Central memory CD8-positive, alpha-beta T cell (primary cell): ENCODE results near the gene DOCK8.

ENCODE experiments used
- ATAC-seq: fragments of 150-1000 bp; cut with Tn5 transposase; replicated peaks from 2 replicates; pipeline ENCODE4 v1.10.0; 2022; ENCODE audit warnings: mild to moderate bottlenecking, moderate FRiP score, moderate number of reproducible peaks; ENCODE audit not compliant: poor library complexity, severe bottlenecking; ENCODE audit errors: extremely low read depth
- DNase-seq, 2 donors: peaks; one replicate each; pipeline ENCODE4 v3.0.0; 2021; ENCODE audit warnings: low spot score in 2 of 2
- H3K27ac Mint-ChIP-seq: one replicate; pipeline ENCODE4 v1.8.0; 2022; ENCODE audit warnings: low read depth, mild to moderate bottlenecking, moderate library complexity, mixed read lengths
- H3K27me3 Mint-ChIP-seq: one replicate; pipeline ENCODE4 v1.8.0; 2022; ENCODE audit warnings: mixed read lengths
- H3K36me3 Mint-ChIP-seq: one replicate; pipeline ENCODE4 v1.8.0; 2022; ENCODE audit warnings: mild to moderate bottlenecking, moderate library complexity, mixed read lengths; ENCODE audit not compliant: insufficient read depth
- H3K4me1 Mint-ChIP-seq: one replicate; pipeline ENCODE4 v1.8.0; 2022; ENCODE audit warnings: mixed read lengths
- H3K4me3 Mint-ChIP-seq: one replicate; pipeline ENCODE4 v1.8.0; 2022; ENCODE audit warnings: mild to moderate bottlenecking, moderate library complexity, mixed read lengths
- H3K9me3 Mint-ChIP-seq: one replicate; pipeline ENCODE4 v1.8.0; 2022; ENCODE audit warnings: mixed read lengths

Gene DOCK8

GRCh38 chr9:458590-458989 lies 243.9 kb downstream of the DOCK8 start:
- ATAC-seq (no peak), DNase-seq (no peak)
- Mint-ChIP-seq H3K9me3 (no peaks in the 10 kb centered on the region), H3K36me3 (peaks cover 49% of the 10 kb centered on the region), H3K27ac (no peak overlapping the region), H3K4me3 (no peak overlapping the region), H3K27me3 (no peaks in the 10 kb centered on the region), H3K4me1 (peaks cover 18% of the 10 kb centered on the region)

DNA sequence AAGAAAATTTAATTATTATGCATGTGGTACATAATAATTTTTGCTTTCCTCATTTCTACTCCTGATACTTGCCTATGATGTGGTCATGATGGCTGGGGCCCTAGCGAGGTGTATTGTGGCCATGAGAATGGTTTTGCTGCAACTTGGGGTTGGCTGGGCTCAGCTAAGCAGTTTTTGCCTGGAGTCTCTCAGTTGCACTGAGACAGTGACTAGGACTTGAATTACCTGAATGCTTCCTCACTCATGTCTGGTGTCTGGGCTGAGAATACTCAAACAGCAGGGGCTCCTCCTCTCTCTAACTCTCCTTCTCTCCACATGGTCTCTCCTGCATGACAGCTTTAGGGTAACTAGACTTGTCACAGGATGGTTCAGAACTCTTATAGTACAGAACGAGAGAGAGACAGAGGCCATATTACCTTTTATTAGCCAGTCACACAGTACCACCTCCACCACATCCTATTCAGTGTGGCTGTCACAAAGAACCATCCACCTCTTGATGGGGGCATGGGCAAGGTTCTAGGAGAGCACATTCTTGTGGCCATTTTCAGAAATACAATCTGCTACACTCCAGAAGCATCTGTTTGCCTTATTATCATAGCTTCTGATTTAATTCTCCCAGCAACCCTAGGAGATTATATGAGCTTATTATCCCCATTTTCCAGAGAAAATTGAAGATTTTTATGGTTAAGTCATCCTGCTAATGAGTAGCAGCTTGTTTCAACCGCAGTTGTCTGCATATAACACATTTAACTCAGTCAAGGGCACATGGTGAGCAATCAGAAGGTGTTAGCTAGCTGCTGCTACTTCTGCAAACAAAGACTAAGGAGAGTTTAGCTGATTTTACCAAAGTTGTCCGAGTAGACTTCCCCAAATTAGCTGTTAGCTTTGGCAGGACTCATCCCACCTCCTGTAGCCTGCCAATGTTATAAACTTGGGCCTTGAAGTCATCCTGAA lies 245.1 kb downstream of the DOCK8 start:
- no peaks in the 10 kb centered on the region for H3K27me3 Mint-ChIP-seq
- H3K27ac Mint-ChIP-seq: peak overlapping the region; percentile 39
- peaks cover 49% of the 10 kb centered on the region for H3K36me3 Mint-ChIP-seq
- DNase-seq (peak in 1 of 2 donors; percentile 24), ATAC-seq (peak; percentile 93)
- H3K9me3 Mint-ChIP-seq: no peaks in the 10 kb centered on the region
- H3K4me3 Mint-ChIP-seq: peak overlapping the region; percentile 16
- H3K4me1 Mint-ChIP-seq: peaks cover 18% of the 10 kb centered on the region

- ATAC-seq (no peak), DNase-seq (no peak)
- Mint-ChIP-seq H3K27ac (no peak overlapping the region), H3K4me1 (peaks cover 18% of the 10 kb centered on the region), H3K27me3 (no peaks in the 10 kb centered on the region), H3K9me3 (no peaks in the 10 kb centered on the region), H3K4me3 (no peak overlapping the region), H3K36me3 (peaks cover 46% of the 10 kb centered on the region)
These were observed 247.5 kb downstream of the DOCK8 start for GRCh38 chr9:462121-462520.

DNA sequence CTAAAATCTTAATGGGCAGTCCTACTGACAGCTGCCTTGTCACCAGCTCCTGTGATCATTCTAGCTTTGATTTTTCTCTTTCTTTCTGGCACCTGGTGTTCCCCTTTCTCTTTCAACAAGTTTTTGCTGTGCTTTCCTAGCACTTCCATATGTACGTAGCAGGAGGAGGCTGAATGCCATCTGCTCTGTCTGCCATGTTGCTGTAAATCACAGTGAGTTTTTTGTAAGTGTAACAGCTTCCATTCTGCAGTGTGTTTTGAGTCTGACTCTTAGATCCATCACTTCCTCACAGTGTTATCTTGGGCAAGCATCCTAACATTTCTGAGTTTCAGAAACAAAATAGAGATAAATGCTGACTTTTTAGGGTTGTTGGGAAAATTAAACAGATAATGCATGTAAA lies 247.9 kb downstream of the DOCK8 start:
- H3K27ac Mint-ChIP-seq: peak overlapping the region; percentile 61
- peaks cover 18% of the 10 kb centered on the region for H3K4me1 Mint-ChIP-seq
- H3K9me3 Mint-ChIP-seq: no peaks in the 10 kb centered on the region
- H3K36me3 Mint-ChIP-seq: peaks cover 45% of the 10 kb centered on the region
- DNase-seq (no peak), ATAC-seq (no peak)
- H3K4me3 Mint-ChIP-seq: no peak overlapping the region
- H3K27me3 Mint-ChIP-seq: no peaks in the 10 kb centered on the region

DNA sequence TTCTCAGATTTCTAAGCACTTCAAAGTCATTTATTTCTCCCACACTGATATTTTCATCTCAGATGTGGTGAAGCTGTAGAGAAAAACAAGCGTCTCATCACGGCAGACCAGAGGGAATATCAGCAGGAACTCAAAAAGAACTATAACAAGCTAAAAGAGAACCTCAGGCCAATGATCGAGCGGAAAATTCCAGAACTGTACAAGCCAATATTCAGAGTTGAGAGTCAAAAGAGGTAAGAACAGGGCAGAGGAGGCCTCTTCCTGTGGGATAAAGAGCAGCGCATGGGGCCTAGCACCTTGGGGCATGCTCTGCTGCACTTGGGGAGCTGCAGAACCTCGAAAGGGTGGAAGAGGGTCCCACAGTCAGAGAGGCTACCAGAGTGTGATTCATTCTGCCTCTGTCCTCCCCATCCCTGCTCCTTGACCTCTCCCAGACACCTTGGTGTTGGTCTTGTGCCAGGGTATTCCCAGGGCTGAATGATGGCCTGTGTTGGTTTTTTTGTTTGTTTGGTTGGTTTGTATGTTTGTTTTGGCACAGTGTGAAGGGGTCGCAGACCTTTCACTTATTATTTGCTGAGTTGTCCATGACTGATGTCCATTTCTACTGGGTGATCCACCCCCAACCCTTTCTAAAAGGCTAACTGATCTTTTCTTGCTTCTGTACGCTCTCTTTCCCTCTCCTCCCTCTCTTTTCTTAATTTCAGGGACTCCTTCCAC lies 248.9 kb downstream of the DOCK8 start:
- H3K9me3 Mint-ChIP-seq: no peaks in the 10 kb centered on the region
- H3K27me3 Mint-ChIP-seq: no peaks in the 10 kb centered on the region
- H3K4me1 Mint-ChIP-seq: peaks cover 18% of the 10 kb centered on the region
- no peak for ATAC-seq
- H3K27ac Mint-ChIP-seq: peak overlapping the region; percentile 61
- peaks cover 42% of the 10 kb centered on the region for H3K36me3 Mint-ChIP-seq
- no peak overlapping the region for H3K4me3 Mint-ChIP-seq
- DNase-seq: no peak

DNA sequence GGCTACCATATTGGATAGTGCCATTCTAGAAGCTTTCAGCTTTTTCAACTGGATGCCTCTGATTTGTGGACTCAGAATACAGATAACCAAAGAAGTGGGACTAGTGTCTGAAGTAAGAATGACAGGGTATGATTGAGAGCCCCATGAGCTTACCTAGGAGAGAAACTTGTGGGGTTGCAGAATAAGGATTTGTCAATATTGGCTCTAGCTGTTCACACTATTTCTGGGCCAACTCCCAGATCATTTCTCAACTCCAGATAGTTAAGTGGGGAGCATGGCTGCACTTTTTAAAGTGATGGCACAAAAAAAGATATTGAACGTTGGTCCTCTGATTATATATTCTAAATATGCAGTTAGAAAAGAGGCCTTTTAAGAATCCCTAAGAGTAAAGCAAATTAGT lies 252.1 kb downstream of the DOCK8 start:
- no peak for ATAC-seq
- peaks cover 28% of the 10 kb centered on the region for H3K4me1 Mint-ChIP-seq
- no peak overlapping the region for H3K4me3 Mint-ChIP-seq
- peaks cover 48% of the 10 kb centered on the region for H3K36me3 Mint-ChIP-seq
- DNase-seq: no peak
- no peaks in the 10 kb centered on the region for H3K9me3 Mint-ChIP-seq
- H3K27ac Mint-ChIP-seq: no peak overlapping the region
- H3K27me3 Mint-ChIP-seq: no peaks in the 10 kb centered on the region

- Mint-ChIP-seq H3K27me3 (no peaks in the 10 kb centered on the region), H3K4me3 (peak overlapping the region; percentile 84), H3K27ac (peak overlapping the region; percentile 93), H3K9me3 (no peaks in the 10 kb centered on the region), H3K36me3 (peaks cover 29% of the 10 kb centered on the region), H3K4me1 (peaks cover 23% of the 10 kb centered on the region)
- DNase-seq: no peak
- no peak for ATAC-seq
These were observed 254.2 kb downstream of the DOCK8 start for GRCh38 chr9:468766-469426.

DNA sequence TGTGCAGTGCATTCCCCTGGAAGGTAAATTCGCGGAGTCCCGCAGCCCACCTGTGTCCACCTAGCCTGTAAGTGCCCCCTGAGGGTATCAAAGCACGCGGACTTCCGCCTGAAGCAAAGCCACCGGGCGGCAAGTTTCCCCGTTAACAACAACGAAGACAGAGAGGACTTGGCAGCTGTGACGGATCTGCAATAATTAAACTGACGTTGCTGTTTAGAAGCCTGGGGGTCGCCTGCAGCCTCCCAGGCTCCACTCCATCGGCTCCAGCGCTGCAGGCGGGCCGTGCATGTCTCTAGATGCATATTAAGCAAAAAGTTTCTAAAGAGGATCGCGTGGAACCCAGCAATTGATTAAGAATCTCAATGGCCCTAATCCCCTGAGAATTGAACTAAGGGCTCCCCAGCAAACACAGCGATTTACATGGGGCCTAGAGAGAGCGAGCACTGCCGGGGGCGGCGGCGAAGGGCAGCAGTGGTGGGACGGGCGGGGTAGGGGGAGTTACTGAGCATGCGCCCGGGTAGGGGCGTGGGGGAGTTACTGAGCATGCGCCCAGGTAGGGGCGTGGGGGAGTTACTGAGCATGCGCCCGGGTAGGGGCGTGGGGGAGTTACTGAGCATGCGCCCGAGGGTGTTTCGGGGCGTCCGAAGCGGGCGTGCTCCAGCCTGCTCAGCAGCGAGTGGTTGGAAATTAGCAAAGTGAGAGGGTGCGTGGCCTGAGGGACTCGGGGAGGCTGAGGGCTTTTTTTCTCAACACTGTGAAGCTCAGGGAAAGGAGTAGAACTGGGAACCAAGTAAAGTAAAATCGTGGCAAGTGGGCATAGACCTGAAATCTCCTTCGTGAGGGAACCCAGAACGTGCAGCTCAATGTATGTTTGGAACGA lies 255.2 kb downstream of the DOCK8 start:
- peak; percentile 91 for ATAC-seq
- H3K27me3 Mint-ChIP-seq: no peaks in the 10 kb centered on the region
- peaks cover 23% of the 10 kb centered on the region for H3K36me3 Mint-ChIP-seq
- H3K27ac Mint-ChIP-seq: peak overlapping the region; percentile 93
- peak; percentile 61 to 69 for DNase-seq
- peak overlapping the region; percentile 84 for H3K4me3 Mint-ChIP-seq
- no peaks in the 10 kb centered on the region for H3K9me3 Mint-ChIP-seq
- peaks cover 23% of the 10 kb centered on the region for H3K4me1 Mint-ChIP-seq

GRCh38 chr9:470552-471194 lies 256.0 kb downstream of the DOCK8 start:
- H3K4me3 Mint-ChIP-seq: peak overlapping the region; percentile 84
- H3K9me3 Mint-ChIP-seq: no peaks in the 10 kb centered on the region
- peaks cover 16% of the 10 kb centered on the region for H3K36me3 Mint-ChIP-seq
- H3K4me1 Mint-ChIP-seq: peaks cover 23% of the 10 kb centered on the region
- DNase-seq: no peak
- ATAC-seq: peak; percentile 5
- no peaks in the 10 kb centered on the region for H3K27me3 Mint-ChIP-seq
- H3K27ac Mint-ChIP-seq: peak overlapping the region; percentile 93

DNA sequence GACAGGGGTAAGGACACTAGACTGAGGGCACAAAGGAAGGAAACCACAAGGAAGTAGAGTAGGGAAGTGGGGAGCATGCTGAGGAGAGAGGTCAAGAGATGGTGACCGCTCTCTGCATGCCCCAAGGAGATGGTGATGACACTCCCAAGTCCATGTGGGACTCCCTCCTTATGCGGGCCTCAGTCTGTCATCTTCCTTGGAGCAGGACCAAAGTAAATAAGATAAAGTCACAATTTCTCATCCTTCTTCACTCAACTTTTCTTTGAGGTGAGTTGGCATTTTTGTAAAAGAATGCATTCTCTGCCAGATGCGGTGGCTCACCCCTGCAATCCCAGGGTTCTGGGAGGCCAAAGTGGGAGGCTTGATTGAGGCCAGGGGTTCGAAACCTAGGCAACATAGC lies 256.7 kb downstream of the DOCK8 start:
- ATAC-seq: no peak
- peak overlapping the region; percentile 93 for H3K27ac Mint-ChIP-seq
- no peaks in the 10 kb centered on the region for H3K27me3 Mint-ChIP-seq
- peak overlapping the region; percentile 84 for H3K4me3 Mint-ChIP-seq
- peaks cover 23% of the 10 kb centered on the region for H3K4me1 Mint-ChIP-seq
- H3K36me3 Mint-ChIP-seq: peaks cover 11% of the 10 kb centered on the region
- DNase-seq: no peak
- H3K9me3 Mint-ChIP-seq: no peaks in the 10 kb centered on the region

DNA sequence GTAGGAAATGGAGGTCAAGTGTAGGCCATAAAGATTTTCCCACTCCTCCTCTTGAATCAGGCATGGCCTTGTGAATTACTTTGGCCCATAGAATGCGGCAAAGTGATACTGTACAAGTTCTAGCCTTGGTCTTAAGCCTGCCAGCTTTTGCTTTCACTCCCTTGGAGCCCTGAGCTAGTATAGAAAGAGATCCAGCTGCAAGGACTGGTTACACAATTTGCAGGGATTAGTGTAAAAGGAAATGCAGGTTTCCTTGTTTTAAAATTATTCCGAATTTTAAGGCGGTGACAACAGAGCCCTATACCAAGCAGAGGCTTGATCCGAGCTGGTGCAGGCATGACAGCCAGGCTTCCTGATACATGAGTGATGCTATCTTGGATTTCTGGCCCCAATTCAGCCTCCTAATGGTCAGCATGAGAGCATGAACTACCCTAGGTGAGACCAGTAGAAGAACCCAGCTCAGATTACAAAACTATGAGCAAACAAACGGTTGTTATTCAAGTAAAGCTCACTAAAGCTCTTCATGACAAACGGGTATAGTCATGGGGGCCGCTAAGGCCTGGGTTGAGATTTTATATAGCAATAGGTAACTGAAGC lies 257.9 kb downstream of the DOCK8 start:
- Mint-ChIP-seq H3K27ac (no peak overlapping the region), H3K27me3 (no peaks in the 10 kb centered on the region), H3K4me3 (no peak overlapping the region), H3K36me3 (peaks cover 11% of the 10 kb centered on the region), H3K9me3 (no peaks in the 10 kb centered on the region), H3K4me1 (peaks cover 23% of the 10 kb centered on the region)
- ATAC-seq (no peak), DNase-seq (no peak)
